ENCODE measurements around the gene ZNF341. TPM values are rescaled to one million over a fixed set of nuclear protein-coding genes. Genes with fewer than 3 reads are reported as not detected.
"Not testable (repeated sequence)": the region's sequence is repeated elsewhere in the genome, so short reads cannot be mapped to it uniquely, and the experiment has no call there.

Gene ZNF341
- total RNA-seq, 1 donor from 2014 or later = 7.1 TPM

GRCh38 chr20:33753763-33754162 is 22.0 kb downstream of the ZNF341 start:
- no peak overlapping the region for H3K27ac Mint-ChIP-seq
- intact Hi-C loops (cut with micrococcal nuclease) = no loop called here
- peaks cover 5% of the 10 kb centered on the region for H3K9me3 Mint-ChIP-seq
- DNase-seq = no peak
- peaks cover 37% of the 10 kb centered on the region for H3K36me3 Mint-ChIP-seq (ENCODE audit: low read depth)
- H3K27me3 Mint-ChIP-seq = no peaks in the 10 kb centered on the region
- H3K4me3 Mint-ChIP-seq = no peak overlapping the region
- H3K4me1 Mint-ChIP-seq = peaks cover 3% of the 10 kb centered on the region

- H3K27ac Mint-ChIP-seq; H3K9me3 Mint-ChIP-seq; H3K4me3 Mint-ChIP-seq; H3K4me1 Mint-ChIP-seq; intact Hi-C loops (cut with micrococcal nuclease); H3K27me3 Mint-ChIP-seq; DNase-seq: not testable (repeated sequence)
- H3K36me3 Mint-ChIP-seq (ENCODE audit: low read depth) = peaks cover 45% of the 10 kb centered on the region
These were observed 24.2 kb downstream of the ZNF341 start for GRCh38 chr20:33755936-33756490.

DNA sequence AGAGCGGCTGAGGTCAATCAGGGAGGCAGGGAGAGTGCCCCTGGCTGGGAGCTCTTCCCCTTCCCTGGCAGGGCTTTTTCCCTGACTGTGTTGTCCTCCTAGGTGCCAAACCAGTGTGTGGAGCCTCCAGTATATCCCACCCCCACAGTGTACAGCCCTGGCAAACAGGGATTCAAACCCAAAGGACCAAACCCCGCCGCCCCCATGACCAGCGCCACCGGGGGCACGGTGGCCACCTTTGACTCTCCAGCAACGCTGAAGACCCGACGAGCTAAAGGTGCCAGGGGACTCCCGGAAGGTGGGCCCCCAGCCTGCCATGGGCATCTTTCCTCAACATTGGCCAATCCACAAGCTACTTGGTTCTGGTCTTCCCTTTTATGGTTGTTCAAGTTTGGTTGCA is 25.2 kb downstream of the ZNF341 start:
- no peaks in the 10 kb centered on the region for H3K27me3 Mint-ChIP-seq
- H3K9me3 Mint-ChIP-seq = peaks cover 5% of the 10 kb centered on the region
- no peak for DNase-seq
- no peak overlapping the region for H3K27ac Mint-ChIP-seq
- peaks cover 46% of the 10 kb centered on the region for H3K36me3 Mint-ChIP-seq (ENCODE audit: low read depth)
- H3K4me3 Mint-ChIP-seq = no peak overlapping the region
- H3K4me1 Mint-ChIP-seq = peaks cover 3% of the 10 kb centered on the region
- intact Hi-C loops (cut with micrococcal nuclease) = no loop called here

- Mint-ChIP-seq H3K9me3 (peaks cover 5% of the 10 kb centered on the region), H3K4me3 (no peak overlapping the region), H3K27ac (no peak overlapping the region), H3K4me1 (peaks cover 3% of the 10 kb centered on the region), H3K27me3 (no peaks in the 10 kb centered on the region), H3K36me3 (ENCODE audit: low read depth) (peaks cover 44% of the 10 kb centered on the region)
- no peak for DNase-seq
- intact Hi-C loops (cut with micrococcal nuclease) = no loop called here
These were observed 25.7 kb downstream of the ZNF341 start for GRCh38 chr20:33757458-33757857.

DNA sequence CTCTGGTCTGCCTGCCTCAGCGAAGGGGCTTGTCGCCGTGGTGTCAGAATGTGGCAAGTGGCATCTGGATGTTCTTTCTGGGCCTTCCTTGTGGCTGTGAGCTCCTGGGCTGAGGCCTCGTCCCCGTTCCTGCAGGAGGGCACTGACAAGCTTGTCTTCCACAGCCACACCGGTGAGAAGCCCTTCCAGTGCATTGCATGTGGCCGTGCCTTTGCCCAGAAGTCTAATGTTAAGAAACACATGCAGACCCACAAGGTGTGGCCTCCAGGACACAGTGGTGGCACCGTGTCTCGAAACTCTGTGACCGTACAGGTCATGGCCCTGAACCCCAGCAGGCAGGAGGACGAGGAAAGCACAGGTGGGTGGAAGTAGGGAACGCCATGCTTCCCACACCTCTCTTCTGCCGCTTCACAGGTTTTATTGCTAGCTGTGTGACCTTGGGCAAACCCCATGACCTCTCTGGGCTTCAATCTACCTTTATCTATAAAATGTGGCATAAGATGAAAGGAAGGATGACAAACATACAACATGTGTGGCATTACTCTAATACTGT is 30.0 kb downstream of the ZNF341 start:
- DNase-seq = no peak
- H3K4me1 Mint-ChIP-seq = no peaks in the 10 kb centered on the region
- H3K36me3 Mint-ChIP-seq (ENCODE audit: low read depth) = peaks cover 36% of the 10 kb centered on the region
- intact Hi-C loops (cut with micrococcal nuclease) = no loop called here
- H3K27ac Mint-ChIP-seq = no peak overlapping the region
- H3K4me3 Mint-ChIP-seq = no peak overlapping the region
- H3K27me3 Mint-ChIP-seq = no peaks in the 10 kb centered on the region
- H3K9me3 Mint-ChIP-seq = peaks cover 5% of the 10 kb centered on the region

- Mint-ChIP-seq H3K9me3 (no peaks in the 10 kb centered on the region), H3K4me1 (no peaks in the 10 kb centered on the region), H3K4me3 (no peak overlapping the region), H3K27ac (no peak overlapping the region), H3K36me3 (ENCODE audit: low read depth) (peaks cover 20% of the 10 kb centered on the region), H3K27me3 (no peaks in the 10 kb centered on the region)
- no peak for DNase-seq
- intact Hi-C loops (cut with micrococcal nuclease) = no loop called here
These were observed 33.3 kb downstream of the ZNF341 start for GRCh38 chr20:33765099-33765498.

GRCh38 chr20:33765592-33765991 is 33.8 kb downstream of the ZNF341 start:
- Mint-ChIP-seq H3K36me3 (ENCODE audit: low read depth) (peaks cover 20% of the 10 kb centered on the region), H3K4me3 (no peak overlapping the region), H3K9me3 (no peaks in the 10 kb centered on the region), H3K27ac (no peak overlapping the region), H3K27me3 (no peaks in the 10 kb centered on the region), H3K4me1 (no peaks in the 10 kb centered on the region)
- intact Hi-C loops (cut with micrococcal nuclease) = no loop called here
- no peak for DNase-seq

DNA sequence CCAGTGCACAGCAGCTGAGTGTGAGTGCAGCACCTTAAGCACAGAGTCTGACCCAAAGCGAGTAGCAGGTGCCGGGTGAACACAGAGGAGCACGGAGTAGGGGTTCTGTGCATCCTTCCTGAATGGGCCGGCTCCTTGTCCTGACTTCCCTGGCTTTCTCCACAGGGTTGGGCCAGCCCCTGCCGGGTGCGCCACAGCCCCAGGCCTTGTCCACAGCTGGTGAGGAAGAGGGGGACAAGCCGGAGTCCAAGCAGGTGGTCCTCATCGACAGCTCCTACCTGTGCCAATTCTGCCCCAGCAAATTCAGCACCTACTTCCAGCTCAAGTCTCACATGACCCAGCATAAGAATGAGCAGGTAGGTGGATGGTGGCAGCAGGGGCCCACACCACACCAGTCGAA is 34.9 kb downstream of the ZNF341 start:
- Mint-ChIP-seq H3K9me3 (no peaks in the 10 kb centered on the region), H3K36me3 (ENCODE audit: low read depth) (peaks cover 20% of the 10 kb centered on the region)

DNA sequence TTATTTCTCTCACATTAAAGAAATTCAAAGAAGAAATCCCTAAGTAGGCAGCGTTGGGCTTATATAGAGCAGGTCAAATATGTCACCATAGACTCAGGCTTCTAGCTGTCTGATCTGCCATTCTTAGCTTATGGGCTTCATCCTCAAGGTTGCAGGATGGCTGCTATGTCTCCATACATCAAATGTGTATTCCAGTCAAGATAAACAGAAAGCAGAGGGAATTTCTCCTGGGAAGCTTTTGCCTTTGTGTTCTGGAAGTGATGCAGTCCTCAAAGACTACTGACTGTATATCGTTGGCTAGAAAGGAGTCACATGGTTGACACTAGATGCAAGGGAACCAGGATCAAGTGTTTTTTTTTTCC is 36.0 kb downstream of the ZNF341 start:
- H3K27me3 Mint-ChIP-seq = no peaks in the 10 kb centered on the region
- intact Hi-C loops (cut with micrococcal nuclease) = no loop called here
- no peaks in the 10 kb centered on the region for H3K9me3 Mint-ChIP-seq
- peaks cover 21% of the 10 kb centered on the region for H3K36me3 Mint-ChIP-seq (ENCODE audit: low read depth)
- DNase-seq = no peak
- H3K4me3 Mint-ChIP-seq = no peak overlapping the region
- H3K4me1 Mint-ChIP-seq = peaks cover 2% of the 10 kb centered on the region
- no peak overlapping the region for H3K27ac Mint-ChIP-seq

More for the DNA sequence above, 34.9 kb downstream of the ZNF341 start:
- Mint-ChIP-seq H3K4me1 (no peaks in the 10 kb centered on the region), H3K27ac (no peak overlapping the region), H3K27me3 (no peaks in the 10 kb centered on the region), H3K4me3 (no peak overlapping the region)
- intact Hi-C loops (cut with micrococcal nuclease) = no loop called here
- no peak for DNase-seq

GRCh38 chr20:33769043-33769442 is 37.2 kb downstream of the ZNF341 start:
- no peak overlapping the region for H3K4me3 Mint-ChIP-seq
- no peak overlapping the region for H3K27ac Mint-ChIP-seq

GRCh38 chr20:33770005-33770404 is 38.2 kb downstream of the ZNF341 start:
- peaks cover 19% of the 10 kb centered on the region for H3K36me3 Mint-ChIP-seq (ENCODE audit: low read depth)
- no peak overlapping the region for H3K27ac Mint-ChIP-seq
- intact Hi-C loops (cut with micrococcal nuclease) = loop anchor here (5.0 kb wide), 1 partner anchor 83 kb away; the partner anchor contains the start of gene E2F1
- no peaks in the 10 kb centered on the region for H3K9me3 Mint-ChIP-seq
- peaks cover 9% of the 10 kb centered on the region for H3K4me1 Mint-ChIP-seq
- no peak for DNase-seq
- H3K27me3 Mint-ChIP-seq = no peaks in the 10 kb centered on the region
- no peak overlapping the region for H3K4me3 Mint-ChIP-seq

More at GRCh38 chr20:33769043-33769442, 37.2 kb downstream of the ZNF341 start:
- intact Hi-C loops (cut with micrococcal nuclease) = no loop called here
- Mint-ChIP-seq H3K9me3 (no peaks in the 10 kb centered on the region), H3K27me3 (no peaks in the 10 kb centered on the region), H3K4me1 (peaks cover 5% of the 10 kb centered on the region), H3K36me3 (ENCODE audit: low read depth) (peaks cover 21% of the 10 kb centered on the region)
- DNase-seq = no peak

DNA sequence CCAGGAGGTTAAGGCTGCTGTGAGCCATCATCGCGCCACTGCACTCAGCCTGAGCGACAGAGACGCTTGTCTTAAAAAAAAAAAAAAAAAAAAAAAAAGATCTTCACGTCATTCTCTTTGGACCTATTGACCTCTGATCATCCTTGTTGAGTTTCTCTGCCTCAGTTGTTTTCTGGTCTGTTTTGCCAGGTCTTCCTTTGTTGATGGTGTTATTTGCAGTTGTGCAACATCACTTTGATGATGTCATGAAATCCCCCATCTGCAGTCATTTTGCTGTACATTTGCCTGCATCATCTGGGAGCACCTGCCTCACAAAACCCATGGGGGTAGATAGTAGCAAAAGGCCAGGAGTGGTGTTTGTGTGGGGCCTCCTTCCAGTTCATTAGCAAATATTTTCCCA is 40.1 kb downstream of the ZNF341 start:
- intact Hi-C loops (cut with micrococcal nuclease) = loop anchor here (2.0 to 5.0 kb wide), 2 partner anchors 39 to 85 kb away; partner anchors contain the start of gene E2F1
- DNase-seq = no peak

DNA sequence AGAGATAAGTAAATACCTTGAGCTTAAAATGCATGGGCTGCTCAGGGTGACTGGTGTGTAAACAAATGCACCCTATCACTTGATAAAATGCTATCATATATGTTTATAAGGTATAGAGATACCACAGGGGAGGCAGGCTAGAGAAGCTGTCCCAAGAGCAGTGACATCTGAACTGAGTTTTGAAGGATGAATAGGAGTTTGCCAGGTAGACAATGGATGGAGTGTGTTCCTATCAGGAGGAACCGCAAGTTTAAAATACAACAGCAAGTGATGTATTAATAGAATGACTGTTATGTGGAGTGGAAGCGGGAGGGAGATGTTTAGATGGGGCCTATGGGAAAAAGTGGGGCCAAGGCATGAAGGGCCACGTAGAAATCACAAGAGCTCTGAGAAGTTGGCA is 40.6 kb downstream of the ZNF341 start:
- Mint-ChIP-seq H3K4me3 (no peak overlapping the region), H3K27me3 (no peaks in the 10 kb centered on the region), H3K4me1 (peaks cover 9% of the 10 kb centered on the region), H3K36me3 (ENCODE audit: low read depth) (peaks cover 12% of the 10 kb centered on the region), H3K9me3 (no peaks in the 10 kb centered on the region), H3K27ac (peak overlapping the region; percentile 17)
- intact Hi-C loops (cut with micrococcal nuclease) = loop anchor here (2.0 to 5.0 kb wide), 2 partner anchors 40 to 85 kb away; partner anchors contain the start of gene E2F1
- DNase-seq = no peak

More for the DNA sequence above, 40.1 kb downstream of the ZNF341 start:
- Mint-ChIP-seq H3K4me1 (peaks cover 9% of the 10 kb centered on the region), H3K27ac (no peak overlapping the region), H3K27me3 (no peaks in the 10 kb centered on the region), H3K36me3 (ENCODE audit: low read depth) (peaks cover 16% of the 10 kb centered on the region), H3K4me3 (no peak overlapping the region), H3K9me3 (no peaks in the 10 kb centered on the region)

DNA sequence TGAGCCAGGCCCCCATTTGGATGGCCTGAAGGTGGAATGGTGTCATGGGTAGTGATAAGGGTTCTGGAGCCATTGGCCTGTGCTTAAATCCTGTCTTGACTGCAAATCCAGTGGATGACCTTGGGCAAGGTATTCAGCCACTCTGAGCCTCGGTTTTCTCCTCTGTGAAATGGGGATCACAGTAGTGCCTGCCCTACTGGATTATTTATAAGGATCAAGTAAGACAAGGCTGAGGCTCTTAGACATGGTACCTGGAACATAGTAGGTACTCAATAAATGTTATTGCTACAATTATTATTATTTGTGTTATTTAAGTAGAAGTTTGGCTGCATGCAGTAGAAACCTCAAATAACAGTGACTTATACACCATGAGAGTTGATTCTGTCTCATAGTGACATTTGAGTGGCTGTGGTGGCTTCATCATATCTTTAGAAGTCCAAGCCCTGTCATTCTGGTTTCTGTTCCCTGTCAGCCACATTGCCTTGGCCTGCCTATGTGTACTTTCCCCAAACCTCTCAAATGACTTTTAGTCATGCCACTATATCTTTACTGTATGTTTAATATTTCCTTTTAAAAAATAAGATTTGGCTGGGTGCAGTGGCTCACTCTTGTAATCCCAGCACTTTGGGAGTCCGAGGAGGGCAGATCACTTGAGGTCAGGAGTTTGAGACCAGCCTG is 41.8 kb downstream of the ZNF341 start:
- Mint-ChIP-seq H3K27me3 (no peaks in the 10 kb centered on the region), H3K4me1 (peaks cover 14% of the 10 kb centered on the region), H3K4me3 (no peak overlapping the region), H3K9me3 (no peaks in the 10 kb centered on the region), H3K27ac (no peak overlapping the region), H3K36me3 (ENCODE audit: low read depth) (peaks cover 12% of the 10 kb centered on the region)
- peak; percentile 60 for DNase-seq
- intact Hi-C loops (cut with micrococcal nuclease) = loop anchor here (2.0 to 5.0 kb wide), 2 partner anchors 41 to 86 kb away; partner anchors contain the start of gene E2F1

Data from activated CD4-positive, alpha-beta T cell treated with anti-CD3 and anti-CD28 coated beads, Interleukin-2, amount 10 ng/mL, durations not matched to agents 24 days and 14 days (primary cell).